Keratinocyte (primary cell): Measurements from ENCODE around the gene SPDYE4. TPM values are rescaled to one million over a fixed set of nuclear protein-coding genes. Genes with fewer than 3 reads are reported as not detected.

ENCODE experiments used
- DNase-seq: peaks from one replicate; pipeline ENCODE4 v3.0.0-alpha.2; 2011; ENCODE audit warnings: low read depth, missing footprints, low spot score
- FAIRE-seq: peaks from 2 replicates; lab custom pipeline; 2011; peaks lifted over from hg19 to GRCh38; lab: Jason Lieb, UNC
- H2AFZ ChIP-seq: 2 replicates; pipeline ENCODE4 v1.6.0; 2012; ENCODE audit warnings: low read length, control low read depth, inconsistent platforms; ENCODE audit not compliant: control insufficient read depth
- H3K27ac ChIP-seq: 2 replicates; pipeline ENCODE4 v1.5.1; 2011; ENCODE audit warnings: low read length; ENCODE audit not compliant: control insufficient read depth, insufficient read depth
- H3K27me3 ChIP-seq: 3 replicates; pipeline ENCODE4 v1.6.0; 2011; ENCODE audit warnings: low read length; ENCODE audit not compliant: control insufficient read depth, insufficient read depth; ENCODE audit errors: extremely low read depth
- H3K36me3 ChIP-seq, 2 experiments: 2 replicates in 1 of 2; 3 replicates in 1 of 2; pipeline ENCODE4 v1.5.1; 2011; ENCODE audit warnings: low read length in 2 of 2, mild to moderate bottlenecking in 1 of 2; ENCODE audit not compliant: control insufficient read depth in 2 of 2, insufficient read depth in 2 of 2; ENCODE audit errors: extremely low read depth in 1 of 2
- H3K4me1 ChIP-seq: 3 replicates; pipeline ENCODE4 v1.5.1; 2011; ENCODE audit warnings: low read length; ENCODE audit not compliant: control insufficient read depth, insufficient read depth; ENCODE audit errors: extremely low read depth
- H3K4me2 ChIP-seq: 3 replicates; pipeline ENCODE4 v1.6.0; 2011; ENCODE audit warnings: low read depth, low read length; ENCODE audit not compliant: control insufficient read depth, insufficient read depth; ENCODE audit errors: extremely low read depth
- H3K4me3 ChIP-seq, 3 experiments: fragments of 200-600 bp in 1 of 3; sonication (generic) in 1 of 3; 2 replicates in 2 of 3; 3 replicates in 1 of 3; pipeline ENCODE4 v1.5.1; 2011 to 2016; ENCODE audit warnings: low read length in 3 of 3, mild to moderate bottlenecking in 3 of 3, control low read depth in 2 of 3, inconsistent platforms in 1 of 3, low read depth in 1 of 3, mixed read lengths in 1 of 3, mixed run types in 1 of 3, moderate library complexity in 1 of 3; ENCODE audit not compliant: control insufficient read depth in 2 of 3, insufficient read depth in 2 of 3; ENCODE audit errors: extremely low read depth in 1 of 3
- H3K79me2 ChIP-seq: 2 replicates; pipeline ENCODE4 v1.6.0; 2012; ENCODE audit warnings: low read length; ENCODE audit not compliant: control insufficient read depth, insufficient read depth
- H3K9ac ChIP-seq: 3 replicates; pipeline ENCODE4 v1.6.0; 2011; ENCODE audit warnings: low read length; ENCODE audit not compliant: control insufficient read depth, insufficient read depth; ENCODE audit errors: extremely low read depth
- H3K9me1 ChIP-seq: 3 replicates; pipeline ENCODE4 v1.6.0; 2011; ENCODE audit warnings: low read length; ENCODE audit not compliant: control insufficient read depth, insufficient read depth; ENCODE audit errors: extremely low read depth
- H3K9me3 ChIP-seq: 2 replicates; pipeline ENCODE4 v1.5.1; 2012; ENCODE audit warnings: low read depth, low read length; ENCODE audit not compliant: control insufficient read depth
- H4K20me1 ChIP-seq: 3 replicates; pipeline ENCODE4 v1.6.0; 2011; ENCODE audit warnings: low read length; ENCODE audit not compliant: control insufficient read depth, insufficient read depth; ENCODE audit errors: extremely low read depth
- CTCF ChIP-seq, 3 experiments: IDR thresholded peaks in 1 of 3; conservative IDR thresholded peaks in 1 of 3; optimal IDR thresholded peaks in 1 of 3; 2 replicates in 2 of 3; 3 replicates in 1 of 3; pipeline versions ENCODE3 to v1.5.1; 2011; ENCODE audit warnings: low read length in 3 of 3, mild to moderate bottlenecking in 3 of 3, moderate library complexity in 2 of 3, control low read depth in 1 of 3, inconsistent platforms in 1 of 3; ENCODE audit not compliant: insufficient read depth in 2 of 3; ENCODE audit errors: extremely low read depth in 1 of 3
- EZH2 ChIP-seq: IDR thresholded peaks from one replicate; pipeline ENCODE4 v1.6.1; 2012; ENCODE audit warnings: inconsistent platforms, mild to moderate bottlenecking, low read length, moderate library complexity
- dilution Hi-C: fragments of 300-500 bp; cut with MboI; formaldehyde crosslinking; loops from one replicate; pipeline ENCODE4 v1.7.0; 2020; ENCODE audit warnings: low sequenced_read_pairs; ENCODE audit not compliant: extremely low pct_ligation_motif_present
- polyA plus RNA-seq, 5 experiments: library from polyadenylated mRNA; depleted of rRNA in 3 of 5; stranded (reverse) in 3 of 5; stranded (forward) in 1 of 5; unstranded in 1 of 5; fragments of >200 nt; gene quantifications; 1 replicate in 1 of 5; 2 replicates in 3 of 5; 3 replicates in 1 of 5; pipeline versions ENCODE4 v1.2.1 to v1.2.3, GENCODE V29; 2011 to 2012; ENCODE audit warnings: missing spikeins in 2 of 5, low read depth in 1 of 5, low replicate concordance in 1 of 5

Gene SPDYE4
- polyA plus RNA-seq, 1 donor (not counting 4 experiments of a cell fraction or from before 2014, with no cell fraction given) = not detected

GRCh38 chr17:8724451-8724850 lies 33.9 kb downstream of the SPDYE4 start:
- dilution Hi-C loops = no loop called here
- FAIRE-seq = no peak

GRCh38 chr17:8720596-8720995 lies 37.8 kb downstream of the SPDYE4 start:
- FAIRE-seq (no peak), DNase-seq (no peak)
- no peaks in the 10 kb centered on the region for H3K9me3 ChIP-seq
- dilution Hi-C loops = no loop called here
- H3K4me2 ChIP-seq = no peak overlapping the region
- H3K9me1 ChIP-seq = no peaks in the 10 kb centered on the region
- H3K4me1 ChIP-seq = no peaks in the 10 kb centered on the region
- H4K20me1 ChIP-seq = no peaks in the 10 kb centered on the region
- H3K36me3 ChIP-seq = no peaks in the 10 kb centered on the region
- H3K27me3 ChIP-seq = no peaks in the 10 kb centered on the region
- no peak overlapping the region for H2AFZ ChIP-seq
- H3K9ac ChIP-seq = no peak overlapping the region
- H3K27ac ChIP-seq = no peak overlapping the region
- no peaks in the 10 kb centered on the region for H3K79me2 ChIP-seq
- TF ChIP-seq CTCF (optimal IDR thresholded peaks at IDR 0.05 in 1 of 3, IDR thresholded peaks at IDR 0.05 in 1 of 3, conservative IDR thresholded peaks at IDR 0.05 in 1 of 3; ENCODE audit: extremely low read depth in 1 of 3, insufficient read depth in 2 of 3, low read length in 3 of 3) (no peak), EZH2 (no peak)
- no peak overlapping the region for H3K4me3 ChIP-seq

More at GRCh38 chr17:8724451-8724850, 33.9 kb downstream of the SPDYE4 start:
- H3K4me3 ChIP-seq = no peak overlapping the region
- no peaks in the 10 kb centered on the region for H3K27me3 ChIP-seq
- H3K4me1 ChIP-seq = peaks cover 8% of the 10 kb centered on the region
- H3K9me1 ChIP-seq = no peaks in the 10 kb centered on the region
- no peak overlapping the region for H3K4me2 ChIP-seq
- H3K79me2 ChIP-seq = no peaks in the 10 kb centered on the region
- no peak overlapping the region for H3K27ac ChIP-seq
- H3K9ac ChIP-seq = no peak overlapping the region
- no peaks in the 10 kb centered on the region for H3K9me3 ChIP-seq
- no peaks in the 10 kb centered on the region for H3K36me3 ChIP-seq
- H4K20me1 ChIP-seq = no peaks in the 10 kb centered on the region
- DNase-seq = no peak
- no peak overlapping the region for H2AFZ ChIP-seq
- TF ChIP-seq CTCF (optimal IDR thresholded peaks at IDR 0.05 in 1 of 3, IDR thresholded peaks at IDR 0.05 in 1 of 3, conservative IDR thresholded peaks at IDR 0.05 in 1 of 3; ENCODE audit: extremely low read depth in 1 of 3, insufficient read depth in 2 of 3, low read length in 3 of 3) (no peak), EZH2 (no peak)
